Astrocyte (in vitro differentiated cells and primary cell): ENCODE measurements around the gene CEP104. TPM values are rescaled to one million over a fixed set of nuclear protein-coding genes. Genes with fewer than 3 reads are reported as not detected.

ENCODE experiments used
- DNase-seq: peaks from one replicate; pipeline ENCODE4 v3.0.0-alpha.2; 2010; ENCODE audit warnings: low read depth
- FAIRE-seq: peaks from 2 replicates; lab custom pipeline; 2011; peaks lifted over from hg19 to GRCh38; lab: Jason Lieb, UNC
- H2AFZ ChIP-seq: 2 replicates; pipeline ENCODE4 v1.6.0; 2012; ENCODE audit warnings: low read depth, low read length, inconsistent platforms
- H3K27ac ChIP-seq: 2 replicates; pipeline ENCODE4 v1.5.1; 2011; ENCODE audit warnings: low read depth, low read length, inconsistent platforms
- H3K27me3 ChIP-seq: 2 replicates; pipeline ENCODE4 v1.6.0; 2011; ENCODE audit warnings: low read length, inconsistent platforms; ENCODE audit not compliant: insufficient read depth
- H3K36me3 ChIP-seq: 2 replicates; pipeline ENCODE4 v1.5.1; 2011; ENCODE audit warnings: low read length, inconsistent platforms; ENCODE audit not compliant: insufficient read depth
- H3K4me1 ChIP-seq: 2 replicates; pipeline ENCODE4 v1.5.1; 2011; ENCODE audit warnings: low read length, inconsistent platforms; ENCODE audit not compliant: insufficient read depth
- H3K4me2 ChIP-seq: 2 replicates; pipeline ENCODE4 v1.6.0; 2012; ENCODE audit warnings: low read length, inconsistent platforms
- H3K4me3 ChIP-seq: 2 replicates; pipeline ENCODE4 v1.5.1; 2011; ENCODE audit warnings: low read depth, mild to moderate bottlenecking, low read length, inconsistent platforms; ENCODE audit not compliant: insufficient read depth
- H3K79me2 ChIP-seq: 2 replicates; pipeline ENCODE4 v1.6.0; 2012; ENCODE audit warnings: mild to moderate bottlenecking, low read length, inconsistent platforms; ENCODE audit not compliant: insufficient read depth
- H3K9ac ChIP-seq: 2 replicates; pipeline ENCODE4 v1.6.0; 2012; ENCODE audit warnings: mild to moderate bottlenecking, low read length, inconsistent platforms
- H3K9me3 ChIP-seq: 2 replicates; pipeline ENCODE4 v1.5.1; 2012; ENCODE audit warnings: low read depth, mild to moderate bottlenecking, low read length, inconsistent platforms; ENCODE audit not compliant: insufficient read depth
- H4K20me1 ChIP-seq: 2 replicates; pipeline ENCODE4 v1.6.0; 2012; ENCODE audit warnings: low read length, inconsistent platforms; ENCODE audit not compliant: insufficient read depth
- H3K27ac Mint-ChIP-seq: one replicate; pipeline ENCODE4 v1.8.0; 2021; ENCODE audit warnings: mild to moderate bottlenecking, mixed read lengths; ENCODE audit not compliant: unreplicated experiment
- H3K27me3 Mint-ChIP-seq: one replicate; pipeline ENCODE4 v1.8.0; 2021; ENCODE audit warnings: low read depth, mixed read lengths; ENCODE audit not compliant: unreplicated experiment
- H3K36me3 Mint-ChIP-seq: one replicate; pipeline ENCODE4 v1.8.0; 2021; ENCODE audit warnings: low read depth, mixed read lengths; ENCODE audit not compliant: unreplicated experiment
- H3K4me1 Mint-ChIP-seq: one replicate; pipeline ENCODE4 v1.8.0; 2021; ENCODE audit warnings: low read depth, mixed read lengths; ENCODE audit not compliant: unreplicated experiment
- H3K4me3 Mint-ChIP-seq: one replicate; pipeline ENCODE4 v1.8.0; 2021; ENCODE audit warnings: mild to moderate bottlenecking, moderate library complexity, mixed read lengths; ENCODE audit not compliant: unreplicated experiment
- H3K9me3 Mint-ChIP-seq: one replicate; pipeline ENCODE4 v1.8.0; 2021; ENCODE audit warnings: mild to moderate bottlenecking, mixed read lengths; ENCODE audit not compliant: unreplicated experiment
- EZH2 ChIP-seq: IDR thresholded peaks from 2 replicates; pipeline ENCODE4 v1.6.1; 2012; ENCODE audit warnings: mild to moderate bottlenecking, low read length, inconsistent platforms; ENCODE audit not compliant: insufficient read depth
- total RNA-seq: library from RNA; stranded (reverse); gene quantifications from 2 replicates; pipeline ENCODE4 v1.2.1, GENCODE V29; 2021
- TF ChIP-seq, protein P1 (sequence below): IDR thresholded peaks from 2 replicates; pipeline ENCODE4 v1.5.1; 2011; ENCODE audit warnings: low read depth, mild to moderate bottlenecking, inconsistent platforms, low read length, moderate library complexity; ENCODE audit not compliant: insufficient read depth

Gene CEP104
- total RNA-seq, 1 donor from 2014 or later, result 43.6 TPM

DNA sequence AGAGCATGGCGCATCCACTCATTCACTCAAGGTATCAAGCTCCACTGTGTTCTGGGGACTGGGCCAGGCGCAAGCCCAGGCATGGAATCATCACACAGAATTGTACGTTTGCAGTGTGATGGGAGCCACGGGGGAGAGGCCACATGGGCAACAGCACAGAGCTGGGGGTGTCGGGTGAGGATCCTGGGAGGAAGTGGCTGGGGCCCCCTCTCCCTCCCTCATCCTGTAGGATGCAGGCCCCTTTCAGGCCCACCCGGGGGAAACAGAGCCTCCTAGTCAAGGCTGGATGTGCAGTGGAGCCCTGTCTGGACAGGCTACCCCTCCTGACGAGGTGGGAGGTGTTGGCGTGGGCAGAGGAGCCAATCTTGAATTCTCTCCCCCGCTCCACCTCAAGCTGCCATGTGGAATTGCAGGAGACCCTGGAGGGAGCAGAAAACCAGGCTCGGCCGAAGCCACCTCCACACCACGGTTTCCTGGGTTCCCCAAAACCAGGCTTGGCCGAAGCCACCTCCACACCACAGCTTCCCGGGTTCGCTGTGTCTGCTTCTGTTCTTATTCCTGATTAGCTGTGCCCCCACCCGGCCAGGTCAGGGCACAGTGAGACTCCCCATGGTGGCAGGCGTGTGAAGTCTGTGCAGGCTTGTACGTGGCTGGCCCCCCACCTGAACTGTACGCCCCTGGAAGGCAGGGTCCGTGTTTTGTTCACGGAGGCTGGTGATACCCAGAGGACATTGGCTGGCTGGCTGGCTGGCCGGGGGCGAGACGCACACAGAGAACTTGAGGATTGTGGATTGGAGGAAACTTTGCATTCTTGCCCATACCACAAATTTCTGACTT is 47.2 kb upstream of the CEP104 start:
- H3K36me3 Mint-ChIP-seq, result peaks cover 6% of the 10 kb centered on the region
- no peak overlapping the region for H3K4me2 ChIP-seq
- no peak for TF ChIP-seq EZH2
- TF ChIP-seq, protein P1, sequence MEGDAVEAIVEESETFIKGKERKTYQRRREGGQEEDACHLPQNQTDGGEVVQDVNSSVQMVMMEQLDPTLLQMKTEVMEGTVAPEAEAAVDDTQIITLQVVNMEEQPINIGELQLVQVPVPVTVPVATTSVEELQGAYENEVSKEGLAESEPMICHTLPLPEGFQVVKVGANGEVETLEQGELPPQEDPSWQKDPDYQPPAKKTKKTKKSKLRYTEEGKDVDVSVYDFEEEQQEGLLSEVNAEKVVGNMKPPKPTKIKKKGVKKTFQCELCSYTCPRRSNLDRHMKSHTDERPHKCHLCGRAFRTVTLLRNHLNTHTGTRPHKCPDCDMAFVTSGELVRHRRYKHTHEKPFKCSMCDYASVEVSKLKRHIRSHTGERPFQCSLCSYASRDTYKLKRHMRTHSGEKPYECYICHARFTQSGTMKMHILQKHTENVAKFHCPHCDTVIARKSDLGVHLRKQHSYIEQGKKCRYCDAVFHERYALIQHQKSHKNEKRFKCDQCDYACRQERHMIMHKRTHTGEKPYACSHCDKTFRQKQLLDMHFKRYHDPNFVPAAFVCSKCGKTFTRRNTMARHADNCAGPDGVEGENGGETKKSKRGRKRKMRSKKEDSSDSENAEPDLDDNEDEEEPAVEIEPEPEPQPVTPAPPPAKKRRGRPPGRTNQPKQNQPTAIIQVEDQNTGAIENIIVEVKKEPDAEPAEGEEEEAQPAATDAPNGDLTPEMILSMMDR, result no peak
- H3K4me3 ChIP-seq, result no peak overlapping the region
- peaks cover 3% of the 10 kb centered on the region for H4K20me1 ChIP-seq
- FAIRE-seq, result no peak
- no peak overlapping the region for H3K4me3 Mint-ChIP-seq
- peaks cover 10% of the 10 kb centered on the region for H3K79me2 ChIP-seq
- H3K27me3 ChIP-seq, result no peaks in the 10 kb centered on the region
- H3K9ac ChIP-seq, result no peak overlapping the region
- H3K9me3 ChIP-seq, result no peaks in the 10 kb centered on the region
- no peak for DNase-seq
- H3K9me3 Mint-ChIP-seq, result no peaks in the 10 kb centered on the region
- no peak overlapping the region for H2AFZ ChIP-seq
- peaks cover 6% of the 10 kb centered on the region for H3K4me1 Mint-ChIP-seq
- no peak overlapping the region for H3K27ac Mint-ChIP-seq
- no peak overlapping the region for H3K27ac ChIP-seq
- H3K4me1 ChIP-seq, result peaks cover 2% of the 10 kb centered on the region
- H3K36me3 ChIP-seq, result no peaks in the 10 kb centered on the region
- peaks cover 13% of the 10 kb centered on the region for H3K27me3 Mint-ChIP-seq

DNA sequence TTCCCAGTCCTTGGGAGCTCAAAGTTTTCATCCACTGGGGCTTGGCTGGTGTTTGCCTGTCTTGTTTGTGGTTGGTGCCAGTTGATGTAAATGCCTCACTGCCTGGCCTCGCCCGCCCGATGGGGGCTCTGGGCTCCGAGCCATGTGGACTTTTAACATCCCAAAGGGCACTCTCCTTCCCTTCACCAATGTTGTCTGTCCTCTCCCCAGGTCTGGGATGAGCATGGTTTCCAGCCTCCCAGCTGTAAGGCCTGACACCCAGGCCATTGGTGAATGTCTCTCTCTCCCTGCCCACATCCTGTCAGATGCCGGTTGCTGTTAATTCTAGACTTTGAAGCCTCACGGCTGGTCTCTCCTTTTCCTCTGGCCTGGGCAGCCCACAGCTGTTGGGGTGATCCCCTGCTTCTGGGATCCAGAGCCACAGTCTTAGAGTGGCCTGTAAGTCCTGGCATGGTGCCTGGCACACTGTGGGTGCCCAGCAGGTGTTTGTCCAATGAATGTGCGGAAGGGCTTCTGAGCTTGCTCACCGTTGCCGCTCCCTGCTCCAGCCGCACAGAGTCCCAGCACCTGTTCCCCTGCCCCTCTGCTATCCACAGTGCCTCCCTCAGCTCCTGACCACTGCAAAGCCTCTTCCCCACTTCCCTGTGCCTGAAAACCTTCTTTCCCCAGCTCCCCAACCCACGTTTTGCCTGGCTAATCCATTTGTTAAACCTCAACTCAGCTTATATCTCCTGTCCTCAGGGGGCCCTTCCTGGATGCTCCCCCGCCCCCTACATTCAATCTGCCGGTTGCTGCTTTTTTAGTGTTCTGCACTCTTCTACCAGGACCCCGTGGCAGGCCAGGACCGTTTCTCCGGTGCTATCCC is 46.4 kb upstream of the CEP104 start:
- H3K79me2 ChIP-seq, result peaks cover 19% of the 10 kb centered on the region
- peaks cover 5% of the 10 kb centered on the region for H3K4me1 ChIP-seq
- H3K36me3 ChIP-seq, result no peaks in the 10 kb centered on the region
- H3K27me3 Mint-ChIP-seq, result peaks cover 11% of the 10 kb centered on the region
- peaks cover 5% of the 10 kb centered on the region for H4K20me1 ChIP-seq
- H3K9me3 ChIP-seq, result no peaks in the 10 kb centered on the region
- H3K27me3 ChIP-seq, result no peaks in the 10 kb centered on the region
- H3K9ac ChIP-seq, result no peak overlapping the region
- peak overlapping the region; percentile 57 for H3K4me3 Mint-ChIP-seq
- TF ChIP-seq, protein P1, result no peak
- TF ChIP-seq EZH2, result no peak
- FAIRE-seq, result no peak
- DNase-seq, result no peak
- no peak overlapping the region for H3K27ac ChIP-seq
- no peak overlapping the region for H2AFZ ChIP-seq
- H3K9me3 Mint-ChIP-seq, result peaks cover 2% of the 10 kb centered on the region
- no peak overlapping the region for H3K4me2 ChIP-seq
- peaks cover 6% of the 10 kb centered on the region for H3K36me3 Mint-ChIP-seq
- H3K4me3 ChIP-seq, result no peak overlapping the region
- H3K4me1 Mint-ChIP-seq, result peaks cover 9% of the 10 kb centered on the region
- H3K27ac Mint-ChIP-seq, result no peak overlapping the region
